ENCODE data around the gene DEAF1.
A peak's percentile ranks its signal among the peaks of the same experiment; 100 is the strongest.
"Not testable (repeated sequence)": the region's sequence is repeated elsewhere in the genome, so short reads cannot be mapped to it uniquely, and the experiment has no call there.

The DEAF1 gene

DNA sequence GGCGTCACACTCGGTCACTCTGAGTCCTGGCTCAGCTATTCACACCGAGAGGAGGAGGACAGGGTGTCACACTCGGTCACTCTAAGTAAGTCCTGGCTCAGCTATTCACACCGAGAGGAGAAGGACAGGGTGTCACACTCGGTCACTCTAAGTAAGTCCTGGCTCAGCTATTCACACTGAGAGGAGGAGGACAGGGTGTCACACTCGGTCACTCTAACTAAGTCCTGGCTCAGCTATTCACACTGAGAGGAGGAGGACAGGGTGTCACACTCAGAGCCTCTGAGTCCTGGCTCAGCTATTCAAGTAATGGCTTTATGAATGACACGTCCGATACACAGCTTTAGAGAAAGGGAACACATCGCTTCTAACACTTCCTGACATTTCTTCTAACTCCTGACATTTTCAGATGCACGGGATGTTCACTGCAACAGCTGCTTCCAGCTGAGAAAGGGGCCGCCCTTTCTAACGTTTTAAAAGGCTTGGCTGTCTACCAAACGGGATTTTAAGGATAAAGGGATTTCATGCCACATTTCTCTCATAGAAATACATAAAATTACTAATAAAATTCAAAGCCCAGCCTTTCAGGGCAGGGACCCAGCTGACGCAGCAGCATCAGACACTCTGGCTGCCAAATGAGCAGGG, 29.8 kb downstream of the DEAF1 start:
- no peak for DNase-seq
- TF ChIP-seq GATA1 (IDR thresholded peaks at IDR 0.05; ENCODE audit: low read depth, low read length) (no peak), POLR2A (IDR thresholded peaks at IDR 0.05; ENCODE audit: low read length) (no peak)

DNA sequence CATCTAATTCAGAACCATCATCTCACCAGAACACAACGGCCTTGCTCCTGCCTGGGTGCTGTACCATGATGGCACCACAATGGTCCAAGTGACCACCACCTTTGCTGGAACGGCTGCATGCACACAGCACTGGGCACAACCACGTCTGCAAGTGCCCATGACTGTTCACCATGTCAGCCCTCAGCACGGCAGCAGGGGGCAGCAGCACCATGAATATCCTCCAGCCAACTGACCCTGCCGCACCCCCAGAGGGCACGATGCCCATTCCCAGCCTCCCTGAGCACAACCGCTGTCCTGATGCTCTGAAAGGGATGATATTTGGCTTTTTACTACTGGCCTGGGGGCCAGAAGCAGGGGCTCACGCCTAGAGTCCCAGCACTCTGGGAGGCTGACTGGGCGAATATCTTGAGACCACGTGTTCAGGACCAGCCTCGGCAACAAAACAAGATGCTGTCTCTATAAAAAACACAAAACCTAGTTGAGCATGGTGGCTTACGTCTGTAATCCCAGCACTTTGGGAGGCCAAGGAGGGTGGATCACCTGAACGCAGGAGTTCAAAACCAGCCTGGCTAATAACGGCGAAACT, 32.2 kb downstream of the DEAF1 start:
- peak; percentile 61 to 74 for DNase-seq
- TF ChIP-seq GATA1 (IDR thresholded peaks at IDR 0.05; ENCODE audit: low read depth, low read length) = no peak
- no peak for TF ChIP-seq POLR2A (IDR thresholded peaks at IDR 0.05; ENCODE audit: low read length)

DNA sequence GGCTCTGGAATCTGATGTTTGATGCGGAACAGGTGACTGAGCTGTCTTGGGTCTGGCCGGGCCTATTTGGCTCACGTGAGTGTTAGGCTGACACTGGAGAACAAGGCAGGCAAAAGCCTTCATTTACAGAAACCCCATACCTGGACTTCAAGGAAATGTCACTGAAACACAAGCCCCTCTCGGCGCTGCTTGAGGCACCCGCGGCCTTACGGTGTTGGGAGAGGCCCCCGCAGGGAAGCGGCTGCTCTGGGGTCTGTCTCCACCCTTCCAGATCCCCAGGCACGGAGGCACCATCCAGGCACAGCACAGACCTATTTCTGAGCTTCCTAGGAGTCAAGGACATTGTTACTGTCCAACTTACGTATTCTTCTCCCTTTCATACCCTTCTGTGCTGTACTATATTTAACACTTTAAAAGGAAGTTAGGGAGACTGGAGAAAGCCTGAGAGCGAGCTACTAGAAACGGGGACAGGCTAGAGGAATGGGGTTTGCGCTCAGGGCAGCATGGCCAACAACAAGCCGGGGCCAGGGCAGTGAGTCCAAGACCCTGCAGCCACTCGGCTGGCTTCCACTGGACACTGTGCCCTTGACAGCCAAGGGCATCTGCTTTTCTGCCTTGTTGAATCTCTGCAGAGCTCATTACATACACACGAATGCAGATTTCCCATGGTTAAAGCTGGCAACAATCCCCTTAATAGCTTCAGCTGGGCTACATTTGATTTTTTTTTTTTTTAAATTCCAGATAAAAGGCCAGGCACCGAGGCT, 34.2 kb downstream of the DEAF1 start:
- no peak for TF ChIP-seq POLR2A (IDR thresholded peaks at IDR 0.05; ENCODE audit: low read length)
- TF ChIP-seq GATA1 (IDR thresholded peaks at IDR 0.05; ENCODE audit: low read depth, low read length) = no peak
- DNase-seq = no peak

DNA sequence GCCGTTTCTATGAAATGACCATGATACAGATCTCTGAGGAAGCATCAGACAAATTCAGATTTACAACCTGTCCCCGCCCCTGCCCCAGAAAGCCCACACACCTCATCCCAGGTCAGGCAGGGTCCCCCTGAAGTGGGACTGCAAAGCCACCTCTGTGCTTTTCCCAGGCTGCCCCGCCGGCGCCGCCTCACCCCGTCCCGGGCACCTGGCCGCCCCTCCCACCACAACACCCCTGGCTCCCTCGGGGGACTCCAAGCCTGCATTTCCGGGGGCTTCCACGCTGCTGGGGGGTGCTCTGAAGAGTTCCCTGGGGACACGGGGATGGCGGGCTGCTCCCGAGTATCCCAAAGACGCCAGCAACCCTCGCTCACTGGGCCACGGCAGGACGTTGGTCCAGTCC, 34.7 kb downstream of the DEAF1 start:
- TF ChIP-seq GATA1 (IDR thresholded peaks at IDR 0.05; ENCODE audit: low read depth, low read length) = no peak
- DNase-seq = no peak

DNA sequence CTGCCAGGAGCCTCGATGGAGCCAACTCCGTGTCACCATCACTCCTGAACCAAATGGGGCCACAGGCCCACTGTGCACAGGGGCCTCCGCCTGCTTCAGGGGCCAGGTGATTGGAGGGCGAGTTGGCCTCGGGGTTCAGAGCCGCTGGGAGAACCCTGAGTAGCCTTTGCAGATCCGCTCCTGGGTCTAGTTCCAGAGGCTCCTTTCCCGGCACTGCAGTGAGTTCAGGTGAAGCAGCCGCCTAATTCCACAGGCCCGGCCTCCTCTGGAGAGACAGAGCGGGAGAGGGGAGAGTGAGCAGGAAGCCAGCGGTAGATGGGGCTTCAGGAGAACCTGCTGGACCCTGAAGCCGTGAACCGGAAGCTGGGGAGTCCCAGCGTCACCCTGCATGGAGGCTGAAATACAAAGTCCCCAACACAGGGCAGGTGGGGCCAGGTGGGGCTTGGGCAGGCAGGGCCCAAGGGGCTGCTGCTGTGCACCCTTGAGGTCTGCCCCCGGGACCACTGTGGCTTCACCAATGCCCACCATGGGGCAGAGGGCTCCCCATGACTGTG, 35.4 kb downstream of the DEAF1 start:
- no peak for TF ChIP-seq POLR2A (IDR thresholded peaks at IDR 0.05; ENCODE audit: low read length)
- TF ChIP-seq GATA1 (IDR thresholded peaks at IDR 0.05; ENCODE audit: low read depth, low read length) = no peak

DNA sequence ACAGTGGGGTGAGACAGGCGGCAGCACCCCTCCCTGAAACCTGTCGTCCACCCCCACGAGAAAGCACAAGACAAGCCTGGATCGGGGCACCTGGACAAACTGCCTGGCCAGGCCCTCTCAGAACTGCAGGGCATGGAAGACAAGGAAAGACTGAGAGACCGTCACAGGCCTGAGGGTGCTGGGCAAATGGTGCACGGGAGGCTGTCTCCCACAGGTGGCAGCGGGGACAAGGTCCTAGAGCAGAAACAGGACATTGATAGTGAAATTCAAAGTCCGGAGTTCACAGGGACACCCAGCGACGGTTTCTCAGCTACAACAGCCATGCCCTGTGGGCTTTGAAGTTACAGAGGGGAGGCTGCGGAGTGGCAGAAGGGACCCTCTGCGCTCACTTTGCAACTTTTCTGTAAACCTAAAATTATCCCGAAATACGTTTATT, 37.3 kb downstream of the DEAF1 start:
- DNase-seq = no peak
- TF ChIP-seq GATA1 (IDR thresholded peaks at IDR 0.05; ENCODE audit: low read depth, low read length) (no peak), POLR2A (IDR thresholded peaks at IDR 0.05; ENCODE audit: low read length) (no peak)

More for the DNA sequence above, 35.4 kb downstream of the DEAF1 start:
- DNase-seq = no peak

DNA sequence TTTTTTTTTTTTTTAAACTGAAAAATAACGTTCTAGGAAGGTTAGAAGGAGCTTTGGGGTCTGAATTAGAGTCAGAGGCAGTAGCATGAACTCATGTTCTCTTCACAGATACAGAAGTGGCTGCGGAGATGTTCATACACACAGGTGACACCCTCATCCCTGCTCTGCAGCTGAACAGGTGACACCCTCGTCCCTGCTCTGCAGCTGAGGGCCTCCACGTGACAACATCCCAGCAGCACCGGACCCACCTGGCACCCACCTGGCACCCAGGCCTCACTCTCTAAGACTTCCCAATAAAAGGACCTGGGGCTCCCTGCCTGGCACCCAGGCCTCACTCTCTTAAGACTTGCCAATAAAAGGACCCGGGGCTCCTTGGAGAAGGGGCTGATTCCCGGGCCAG, 38.2 kb downstream of the DEAF1 start:
- TF ChIP-seq GATA1 (IDR thresholded peaks at IDR 0.05; ENCODE audit: low read depth, low read length) (no peak), POLR2A (IDR thresholded peaks at IDR 0.05; ENCODE audit: low read length) (no peak)
- DNase-seq = no peak

DNA sequence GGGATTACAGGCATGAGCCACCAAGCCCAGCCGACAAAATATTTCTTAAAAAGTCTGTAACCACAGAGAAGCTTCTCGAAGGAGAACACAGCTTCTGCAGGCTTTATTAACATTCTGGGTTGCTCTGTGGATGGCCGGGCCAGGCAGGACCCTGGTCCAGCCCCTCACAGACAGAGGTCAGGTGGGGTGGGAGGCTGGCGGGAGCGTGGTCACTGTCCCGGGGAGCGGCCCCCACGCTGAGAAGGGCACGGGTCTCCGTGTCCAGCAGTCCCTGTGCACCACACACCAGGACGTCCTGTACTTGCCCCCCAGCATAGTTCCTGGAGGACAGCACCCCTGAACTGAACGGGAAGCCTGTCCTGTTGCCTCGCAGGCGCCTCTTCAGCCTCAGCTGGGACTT, 38.6 kb downstream of the DEAF1 start:
- no peak for DNase-seq
- TF ChIP-seq GATA1 (IDR thresholded peaks at IDR 0.05; ENCODE audit: low read depth, low read length) = no peak
- TF ChIP-seq POLR2A (IDR thresholded peaks at IDR 0.05; ENCODE audit: low read length) = no peak

DNA sequence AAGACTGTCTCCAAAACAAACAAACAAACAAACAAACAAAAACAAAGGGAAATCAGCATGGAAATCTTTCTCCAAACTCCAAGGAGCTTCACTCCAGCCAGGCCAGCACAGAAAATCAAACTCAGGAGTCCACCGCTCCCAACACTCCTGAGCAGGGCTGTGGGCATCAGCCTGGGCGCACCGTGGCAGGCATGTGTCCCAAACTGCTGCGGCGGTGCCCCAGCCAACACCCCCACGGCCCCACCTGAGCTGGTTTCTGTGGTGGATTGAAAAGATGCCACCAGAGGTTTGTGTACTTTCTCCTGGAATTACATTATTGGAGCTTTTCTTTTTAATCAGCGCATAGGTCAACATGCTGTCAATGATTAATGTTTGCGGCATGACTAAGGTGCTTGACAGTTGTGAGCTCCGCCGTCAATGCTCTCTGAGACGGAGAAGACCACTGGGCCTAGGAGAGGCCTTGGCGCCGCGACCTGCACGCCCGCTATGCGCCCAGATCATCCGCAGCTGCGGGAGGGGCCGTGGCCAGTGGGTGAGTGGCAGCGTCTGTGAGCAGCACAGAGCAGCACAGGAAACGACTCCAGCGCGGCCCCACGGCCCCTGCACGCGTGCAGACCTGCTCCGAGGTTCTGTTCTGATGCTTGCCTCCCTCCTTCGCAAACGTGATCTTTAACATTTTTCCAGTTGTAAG, 39.8 kb downstream of the DEAF1 start:
- TF ChIP-seq POLR2A (IDR thresholded peaks at IDR 0.05; ENCODE audit: low read length) (no peak), GATA1 (IDR thresholded peaks at IDR 0.05; ENCODE audit: low read depth, low read length) (no peak)
- no peak for DNase-seq

DNA sequence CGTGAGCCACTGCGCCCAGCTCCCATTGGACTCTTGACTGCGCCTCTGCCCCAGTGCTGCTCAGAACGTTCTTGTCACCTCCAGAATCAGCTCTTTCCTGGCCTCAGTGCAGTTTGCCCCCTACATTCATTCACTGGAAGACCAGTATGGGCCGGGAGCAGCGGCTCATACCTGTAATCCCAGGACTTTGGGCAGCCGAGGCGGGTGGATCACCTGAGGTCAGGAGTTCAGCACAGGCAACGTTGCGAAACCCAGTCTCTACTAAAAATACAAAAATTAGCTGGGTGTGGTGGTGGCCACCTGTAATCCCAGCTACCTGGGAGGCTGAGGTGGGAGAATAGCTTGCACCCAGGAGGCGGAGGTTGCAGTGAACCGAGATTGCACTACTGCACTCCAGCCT, 40.6 kb downstream of the DEAF1 start:
- DNase-seq = not testable (repeated sequence)

DNA sequence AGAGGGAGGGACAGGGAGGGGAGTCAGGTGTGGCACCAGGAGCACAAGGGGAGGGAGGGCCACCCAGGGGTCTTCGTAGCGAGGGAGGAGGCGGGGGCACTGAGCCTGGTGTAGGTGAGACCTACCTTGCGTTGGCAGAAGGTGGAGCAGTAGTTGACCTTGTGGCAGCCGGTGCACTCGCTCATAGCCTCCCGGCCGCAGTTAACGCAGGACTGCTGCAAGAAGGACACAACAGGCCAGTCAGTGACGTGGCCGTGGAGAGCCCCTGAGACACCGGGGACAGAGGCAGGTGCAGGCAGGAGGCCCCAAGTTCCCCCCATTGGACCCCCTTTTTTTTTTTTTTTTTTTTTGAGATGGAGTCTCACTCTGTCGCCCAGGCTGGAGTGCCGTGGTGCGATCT, 41.2 kb downstream of the DEAF1 start:
- TF ChIP-seq GATA1 (IDR thresholded peaks at IDR 0.05; ENCODE audit: low read depth, low read length) (no peak), POLR2A (IDR thresholded peaks at IDR 0.05; ENCODE audit: low read length) (no peak)
- DNase-seq = no peak

DNA sequence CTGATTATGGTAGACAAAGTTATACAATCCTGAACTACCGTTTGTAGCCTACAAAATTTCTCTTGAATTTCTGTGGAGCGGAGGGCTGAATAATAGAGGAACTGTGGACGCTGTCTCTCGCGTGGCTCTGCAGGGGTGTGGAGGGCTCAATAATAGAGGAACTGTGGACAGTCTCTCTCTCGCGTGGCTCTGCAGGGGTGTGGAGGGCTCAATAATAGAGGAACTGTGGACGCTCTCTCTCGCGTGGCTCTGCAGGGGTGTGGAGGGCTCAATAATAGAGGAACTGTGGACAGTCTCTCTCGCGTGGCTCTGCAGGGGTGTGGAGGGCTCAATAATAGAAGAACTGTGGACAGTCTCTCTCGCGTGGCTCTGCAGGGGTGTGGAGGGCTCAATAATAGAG, 41.9 kb downstream of the DEAF1 start:
- not testable (repeated sequence) for DNase-seq

DNA sequence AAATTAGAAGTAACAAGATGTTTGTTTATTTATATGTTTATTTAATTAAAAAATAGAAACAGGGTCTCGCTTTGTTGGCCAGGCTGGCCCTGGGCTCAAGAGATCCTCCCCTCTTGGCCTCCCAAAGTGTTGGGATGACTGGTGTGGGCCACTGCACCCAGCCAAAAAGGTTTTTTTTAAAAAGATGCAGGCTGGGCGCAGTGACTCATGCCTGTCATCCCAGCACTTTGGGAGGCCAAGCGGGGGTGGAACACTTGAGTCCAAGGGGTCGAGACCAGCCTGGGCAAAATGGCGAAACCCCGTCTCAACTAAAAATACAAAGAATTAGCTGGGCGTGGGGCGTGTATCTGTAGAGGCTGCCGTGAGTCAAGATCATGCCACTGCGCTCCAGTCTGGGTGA, 44.5 kb downstream of the DEAF1 start:
- TF ChIP-seq POLR2A (IDR thresholded peaks at IDR 0.05; ENCODE audit: low read length) (no peak), GATA1 (IDR thresholded peaks at IDR 0.05; ENCODE audit: low read depth, low read length) (no peak)
- no peak for DNase-seq

DNA sequence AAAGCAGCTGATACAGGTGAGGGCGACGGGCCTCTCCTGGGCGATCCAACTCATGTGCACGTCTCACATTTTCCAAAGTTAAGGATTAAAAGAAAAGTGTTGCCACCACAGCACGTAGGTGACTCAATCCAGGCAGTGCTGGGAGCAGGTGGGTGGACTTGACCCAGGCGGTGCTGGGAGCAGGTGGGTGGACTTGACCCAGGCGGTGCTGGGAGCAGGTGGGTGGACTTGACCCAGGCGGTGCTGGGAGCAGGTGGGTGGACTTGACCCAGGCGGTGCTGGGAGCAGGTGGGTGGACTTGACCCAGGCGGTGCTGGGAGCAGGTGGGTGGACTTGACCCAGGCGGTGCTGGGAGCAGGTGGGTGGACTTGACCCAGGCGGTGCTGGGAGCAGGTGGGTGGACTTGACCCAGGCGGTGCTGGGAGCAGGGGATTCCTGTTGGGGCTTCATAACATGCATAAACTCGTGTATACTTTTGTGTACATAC, 47.3 kb downstream of the DEAF1 start:
- DNase-seq = not testable (repeated sequence)
